Natural killer cell (primary cell): Measurements from ENCODE around the gene ADA. TPM values are rescaled to one million over a fixed set of nuclear protein-coding genes. Genes with fewer than 3 reads are reported as not detected.

Experiments used
- ATAC-seq, 3 donors: fragments of 150-1000 bp in 2 of 3; fragments of 200-7000 bp in 1 of 3; cut with Tn5 transposase; 1 replicate in 1 of 3; 2 replicates in 2 of 3; pipeline ENCODE4 v1.10.0; 2021; ENCODE audit warnings: mild to moderate bottlenecking in 2 of 3, moderate library complexity in 2 of 3
- DNase-seq, 2 donors: peaks; one replicate each; pipeline versions ENCODE4 v3.0.0 to v3.0.0-alpha.2; 2013 to 2021; ENCODE audit warnings: mixed read lengths in 1 of 2
- H3K27ac ChIP-seq: one replicate; pipeline ENCODE4 v1.5.1; 2013; ENCODE audit warnings: mild to moderate bottlenecking, low read length
- H3K27me3 ChIP-seq: one replicate; pipeline ENCODE4 v1.6.1; 2013; ENCODE audit warnings: low read length; ENCODE audit not compliant: control insufficient read depth, insufficient read depth
- H3K36me3 ChIP-seq: one replicate; pipeline ENCODE4 v1.6.1; 2013; ENCODE audit warnings: low read length; ENCODE audit not compliant: control insufficient read depth, insufficient read depth
- H3K4me1 ChIP-seq: one replicate; pipeline ENCODE4 v1.6.1; 2013; ENCODE audit warnings: low read length; ENCODE audit not compliant: control insufficient read depth, insufficient read depth
- H3K4me3 ChIP-seq: one replicate; pipeline ENCODE4 v1.5.1; 2013; ENCODE audit warnings: low read length
- H3K9me3 ChIP-seq: one replicate; pipeline ENCODE4 v1.6.1; 2013; ENCODE audit warnings: low read length; ENCODE audit not compliant: control insufficient read depth, insufficient read depth
- H3K27ac Mint-ChIP-seq, 2 donors: one replicate each; pipeline ENCODE4 v1.8.0; 2022; ENCODE audit warnings: mild to moderate bottlenecking in 2 of 2, mixed read lengths in 2 of 2, moderate library complexity in 1 of 2
- H3K27me3 Mint-ChIP-seq, 2 donors: one replicate each; pipeline ENCODE4 v1.8.0; 2022; ENCODE audit warnings: low read depth in 2 of 2, mixed read lengths in 2 of 2
- H3K36me3 Mint-ChIP-seq: one replicate; pipeline ENCODE4 v1.8.0; 2022; ENCODE audit warnings: mixed read lengths
- H3K4me1 Mint-ChIP-seq, 2 donors: one replicate each; pipeline ENCODE4 v1.8.0; 2022; ENCODE audit warnings: mixed read lengths in 2 of 2
- H3K4me3 Mint-ChIP-seq: one replicate; pipeline ENCODE4 v1.8.0; 2022; ENCODE audit warnings: mild to moderate bottlenecking, moderate library complexity, mixed read lengths
- H3K9me3 Mint-ChIP-seq, 2 donors: one replicate each; pipeline ENCODE4 v1.8.0; 2022; ENCODE audit warnings: mixed read lengths in 2 of 2
- whole genome bisulfite sequencing: methylation state at CpG from one replicate; pipeline ENCODE4 v1.1.7; 2013; ENCODE audit warnings: missing lambda C conversion rate; ENCODE audit not compliant: insufficient coverage; 5-methylcytosine and 5-hydroxymethylcytosine counted together
- intact Hi-C: fragments of 100-400 bp; cut with micrococcal nuclease; formaldehyde crosslinking; loops from one replicate; pipeline ENCODE4 v1.14.2; 2022
- total RNA-seq, 4 donors: library from RNA; stranded (reverse); fragments of 120-200 nt in 1 of 4; gene quantifications; one replicate each; pipeline versions ENCODE4 v1.2.3 to v1.2.4, GENCODE V29; 2013 to 2022
- TF ChIP-seq, protein P1 (sequence below): fragments of 200-600 bp; IDR thresholded peaks from one replicate; pipeline ENCODE4 v1.8.0; 2022; ENCODE audit warnings: antibody characterized with exemption

ADA gene
- total RNA-seq, 3 donors from 2014 or later (not counting 1 experiment from before 2014, with no cell fraction given), result 71.7 to 94.2 (median 73.9) TPM

DNA sequence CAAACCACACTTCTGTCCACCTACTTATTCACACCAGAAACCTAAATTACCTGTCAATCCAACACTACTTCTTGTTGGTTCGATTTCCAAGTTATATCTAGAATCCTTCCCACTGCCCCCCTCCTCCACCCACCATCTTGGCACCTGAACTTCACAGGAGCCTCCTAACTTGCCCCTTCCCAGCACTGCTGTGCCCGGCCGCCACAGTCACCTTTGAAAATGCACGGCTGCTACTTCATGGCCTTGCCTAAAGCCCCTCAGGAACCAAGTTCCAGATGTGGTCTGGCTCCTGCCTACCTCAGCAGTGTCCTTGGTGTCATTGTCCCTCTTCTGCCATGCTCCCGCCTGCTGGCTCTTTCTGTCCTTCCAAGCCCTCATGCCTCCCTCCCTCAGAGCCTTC is 37.9 kb downstream of the ADA start:
- Mint-ChIP-seq H3K4me1 (peaks cover 48 to 59% of the 10 kb centered on the region in 2 donors), H3K27ac (peak overlapping the region; percentile 89 to 98), H3K36me3 (no peaks in the 10 kb centered on the region), H3K9me3 (no peaks in the 10 kb centered on the region), H3K4me3 (no peak overlapping the region), H3K27me3 (no peaks in the 10 kb centered on the region)
- ATAC-seq, result no peak
- DNase-seq, result no peak
- H3K27me3 ChIP-seq, result no peaks in the 10 kb centered on the region
- no peaks in the 10 kb centered on the region for H3K9me3 ChIP-seq
- intact Hi-C loops, result loop anchor here (5.0 kb wide), 1 partner anchor 396 kb away; no protein-coding TSS in a partner anchor
- WGBS, result 97% methylated on average over 5 of the region's 5 CpGs
- H3K4me3 ChIP-seq, result no peak overlapping the region
- peaks cover 55% of the 10 kb centered on the region for H3K4me1 ChIP-seq
- TF ChIP-seq, protein P1, sequence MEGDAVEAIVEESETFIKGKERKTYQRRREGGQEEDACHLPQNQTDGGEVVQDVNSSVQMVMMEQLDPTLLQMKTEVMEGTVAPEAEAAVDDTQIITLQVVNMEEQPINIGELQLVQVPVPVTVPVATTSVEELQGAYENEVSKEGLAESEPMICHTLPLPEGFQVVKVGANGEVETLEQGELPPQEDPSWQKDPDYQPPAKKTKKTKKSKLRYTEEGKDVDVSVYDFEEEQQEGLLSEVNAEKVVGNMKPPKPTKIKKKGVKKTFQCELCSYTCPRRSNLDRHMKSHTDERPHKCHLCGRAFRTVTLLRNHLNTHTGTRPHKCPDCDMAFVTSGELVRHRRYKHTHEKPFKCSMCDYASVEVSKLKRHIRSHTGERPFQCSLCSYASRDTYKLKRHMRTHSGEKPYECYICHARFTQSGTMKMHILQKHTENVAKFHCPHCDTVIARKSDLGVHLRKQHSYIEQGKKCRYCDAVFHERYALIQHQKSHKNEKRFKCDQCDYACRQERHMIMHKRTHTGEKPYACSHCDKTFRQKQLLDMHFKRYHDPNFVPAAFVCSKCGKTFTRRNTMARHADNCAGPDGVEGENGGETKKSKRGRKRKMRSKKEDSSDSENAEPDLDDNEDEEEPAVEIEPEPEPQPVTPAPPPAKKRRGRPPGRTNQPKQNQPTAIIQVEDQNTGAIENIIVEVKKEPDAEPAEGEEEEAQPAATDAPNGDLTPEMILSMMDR, result no peak
- H3K36me3 ChIP-seq, result peaks cover 20% of the 10 kb centered on the region
- no peak overlapping the region for H3K27ac ChIP-seq

DNA sequence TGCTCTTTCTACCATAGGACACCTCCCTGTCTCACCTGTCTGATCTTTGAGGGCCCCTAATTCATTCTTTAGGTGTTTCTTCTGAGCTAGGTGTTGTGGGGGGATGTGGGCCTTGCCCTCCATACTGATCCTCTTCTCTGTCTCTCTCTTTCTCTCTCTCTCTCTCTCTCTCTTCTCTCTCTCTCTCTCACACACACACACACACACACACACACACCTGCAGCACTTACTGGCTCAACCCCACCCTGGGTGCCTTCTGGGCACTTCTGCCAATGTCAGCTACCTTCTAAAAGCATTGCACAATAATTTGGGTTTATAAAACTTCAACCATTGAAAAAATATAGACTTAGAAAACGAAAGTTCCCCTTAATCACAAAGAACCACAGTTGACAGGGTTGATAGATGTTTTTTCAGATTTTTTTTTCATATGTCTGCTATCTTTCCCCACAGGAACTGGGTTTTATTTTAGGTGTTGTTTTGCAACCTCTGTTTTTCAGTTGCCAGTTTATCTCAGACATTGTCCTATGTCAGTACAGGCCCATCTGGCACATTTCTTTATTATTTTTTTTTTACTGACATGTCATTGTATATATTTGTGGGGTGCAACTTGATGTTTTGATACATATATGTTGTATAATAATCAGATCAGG is 41.1 kb downstream of the ADA start:
- intact Hi-C loops, result loop anchor here (1.0 to 5.0 kb wide), 9 partner anchors 34 to 393 kb away; partner anchors contain the start of genes SERINC3 and TTPAL
- Histone ChIP-seq H3K4me1 (peaks cover 38% of the 10 kb centered on the region), H3K4me3 (no peak overlapping the region), H3K9me3 (no peaks in the 10 kb centered on the region), H3K27me3 (no peaks in the 10 kb centered on the region), H3K36me3 (peaks cover 7% of the 10 kb centered on the region), H3K27ac (peak overlapping the region; percentile 94)
- WGBS, result no CpG with 5 or more reads among the region's 1 CpG
- Mint-ChIP-seq H3K27me3 (no peaks in the 10 kb centered on the region), H3K4me1 (peaks cover 29 to 39% of the 10 kb centered on the region in 2 donors), H3K4me3 (peak overlapping the region; percentile 89), H3K36me3 (no peaks in the 10 kb centered on the region), H3K27ac (peak overlapping the region; percentile 98 to 99), H3K9me3 (no peaks in the 10 kb centered on the region)
- ATAC-seq (peak; percentile 62 to 77 (median 77)), DNase-seq (peak; percentile 50 to 73)
- TF ChIP-seq, protein P1, result peak; percentile 17

DNA sequence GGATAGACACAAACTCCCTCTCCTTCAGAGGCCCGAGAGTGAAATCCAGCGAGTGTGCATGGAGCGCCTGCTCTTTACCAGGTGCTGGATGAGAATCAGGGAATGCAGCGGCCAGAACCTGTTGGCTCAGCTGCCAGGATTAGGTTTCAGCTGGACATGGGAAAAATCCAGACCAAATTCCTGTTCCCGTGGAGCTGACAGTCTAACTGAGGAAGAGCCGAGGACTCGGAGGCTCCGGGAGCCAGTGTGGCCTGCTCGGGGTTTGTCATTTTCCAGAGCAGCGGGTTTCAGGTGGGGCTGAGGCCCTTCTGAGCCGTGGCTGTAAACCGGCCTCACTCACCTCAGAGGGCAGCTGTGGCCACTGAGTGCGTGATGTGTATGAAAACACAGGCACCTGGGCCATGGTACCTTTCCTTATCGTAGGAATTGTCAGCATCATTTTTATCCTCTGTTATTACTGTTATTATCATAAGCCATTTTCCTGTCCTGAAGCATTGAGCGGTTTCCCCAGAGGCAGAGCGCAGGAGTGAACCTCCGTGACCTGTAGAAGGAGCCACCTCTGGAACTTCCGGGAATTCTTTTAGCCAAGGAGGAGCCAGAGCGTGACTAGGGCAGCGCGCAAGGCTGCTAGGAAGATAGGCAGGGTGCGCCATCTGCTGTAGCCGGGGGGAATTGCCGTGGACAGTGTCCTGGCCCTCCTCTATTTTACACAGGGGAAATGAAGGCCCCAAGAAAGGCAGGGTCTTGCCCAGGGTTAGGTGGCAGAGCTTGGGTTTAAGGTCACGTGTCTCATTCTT is 41.8 kb downstream of the ADA start:
- Mint-ChIP-seq H3K36me3 (no peaks in the 10 kb centered on the region), H3K27ac (peak overlapping the region; percentile 98 to 99), H3K4me1 (peaks cover 22 to 32% of the 10 kb centered on the region in 2 donors), H3K4me3 (peak overlapping the region; percentile 89), H3K27me3 (no peaks in the 10 kb centered on the region), H3K9me3 (no peaks in the 10 kb centered on the region)
- Histone ChIP-seq H3K9me3 (no peaks in the 10 kb centered on the region), H3K27me3 (no peaks in the 10 kb centered on the region), H3K36me3 (peaks cover 7% of the 10 kb centered on the region), H3K27ac (peak overlapping the region; percentile 94), H3K4me3 (no peak overlapping the region), H3K4me1 (peaks cover 31% of the 10 kb centered on the region)
- intact Hi-C loops, result loop anchor here (1.0 to 5.0 kb wide), 9 partner anchors 33 to 392 kb away; partner anchors contain the start of genes SERINC3 and TTPAL
- ATAC-seq, result peak; percentile 78 to 92 (median 84)
- DNase-seq, result peak; percentile 88 to 92
- 45% methylated on average over 25 of the region's 25 CpGs for WGBS
- TF ChIP-seq, protein P1, result peak; percentile 96
